Trophoblast cell (in vitro differentiated cells and primary cell): ENCODE measurements around the gene REV3L.

ENCODE experiments used
- DNase-seq, 2 donors: peaks; one replicate each; pipeline ENCODE4 v3.0.0-alpha.2; 2016
- H2AFZ ChIP-seq: 2 replicates; pipeline ENCODE4 v1.6.1; 2013; ENCODE audit warnings: low read length, moderate library complexity, mild to moderate bottlenecking; ENCODE audit not compliant: insufficient read depth, poor library complexity
- H2AK5ac ChIP-seq: 2 replicates; pipeline ENCODE4 v1.6.1; 2013; ENCODE audit warnings: mild to moderate bottlenecking, low read length
- H2BK120ac ChIP-seq: 2 replicates; pipeline ENCODE4 v1.6.1; 2013; ENCODE audit warnings: low read length, mild to moderate bottlenecking, moderate library complexity; ENCODE audit not compliant: insufficient read depth, poor library complexity
- H2BK12ac ChIP-seq: 2 replicates; pipeline ENCODE4 v1.6.1; 2013; ENCODE audit warnings: mild to moderate bottlenecking, low read length, moderate library complexity
- H2BK5ac ChIP-seq: 2 replicates; pipeline ENCODE4 v1.6.1; 2013; ENCODE audit warnings: low read length, low read depth, moderate library complexity, mild to moderate bottlenecking; ENCODE audit not compliant: poor library complexity
- H3K14ac ChIP-seq: 2 replicates; pipeline ENCODE4 v1.6.1; 2013; ENCODE audit warnings: mild to moderate bottlenecking, low read length
- H3K18ac ChIP-seq: 2 replicates; pipeline ENCODE4 v1.6.1; 2013; ENCODE audit warnings: mild to moderate bottlenecking, low read length
- H3K23ac ChIP-seq: 2 replicates; pipeline ENCODE4 v1.6.1; 2013; ENCODE audit warnings: low read length
- H3K27ac ChIP-seq: 2 replicates; pipeline ENCODE4 v1.5.1; 2013; ENCODE audit warnings: low read depth, mild to moderate bottlenecking, inconsistent platforms, low read length, moderate library complexity
- H3K27me3 ChIP-seq: 2 replicates; pipeline ENCODE4 v1.6.1; 2013; ENCODE audit warnings: inconsistent platforms, mild to moderate bottlenecking, low read length, moderate library complexity; ENCODE audit not compliant: insufficient read depth
- H3K36me3 ChIP-seq, 2 experiments: 1 replicate in 1 of 2; 2 replicates in 1 of 2; pipeline ENCODE4 v1.6.1; 2013; ENCODE audit warnings: low read length in 2 of 2, mild to moderate bottlenecking in 2 of 2, moderate library complexity in 1 of 2; ENCODE audit not compliant: insufficient read depth in 2 of 2, control insufficient read depth in 1 of 2
- H3K4ac ChIP-seq: 2 replicates; pipeline ENCODE4 v1.6.1; 2013; ENCODE audit warnings: low read depth, mild to moderate bottlenecking, low read length, moderate library complexity
- H3K4me1 ChIP-seq, 2 experiments: 1 replicate in 1 of 2; 2 replicates in 1 of 2; pipeline ENCODE4 v1.6.1; 2013; ENCODE audit warnings: low read length in 2 of 2, mild to moderate bottlenecking in 2 of 2, moderate library complexity in 1 of 2; ENCODE audit not compliant: insufficient read depth in 2 of 2, control insufficient read depth in 1 of 2
- H3K4me2 ChIP-seq: 2 replicates; pipeline ENCODE4 v1.6.1; 2013; ENCODE audit warnings: inconsistent platforms, mild to moderate bottlenecking, low read length, moderate library complexity
- H3K4me3 ChIP-seq: 2 replicates; pipeline ENCODE4 v1.5.1; 2013; ENCODE audit warnings: mild to moderate bottlenecking, low read depth, low read length, inconsistent platforms
- H3K79me1 ChIP-seq: one replicate; pipeline ENCODE4 v1.6.1; 2013; ENCODE audit warnings: low read length
- H3K79me2 ChIP-seq: 2 replicates; pipeline ENCODE4 v1.6.1; 2013; ENCODE audit warnings: low read length, mild to moderate bottlenecking; ENCODE audit not compliant: control insufficient read depth, insufficient read depth, poor library complexity
- H3K9ac ChIP-seq: 2 replicates; pipeline ENCODE4 v1.6.1; 2013; ENCODE audit warnings: mild to moderate bottlenecking, low read length
- H3K9me3 ChIP-seq: 2 replicates; pipeline ENCODE4 v1.6.1; 2013; ENCODE audit warnings: low read depth, mild to moderate bottlenecking, control low read depth, inconsistent platforms, low read length; ENCODE audit not compliant: insufficient read depth
- H4K12ac ChIP-seq: 2 replicates; pipeline ENCODE4 v1.6.1; 2013; ENCODE audit warnings: low read depth, mild to moderate bottlenecking, low read length, moderate library complexity
- H4K8ac ChIP-seq: 2 replicates; pipeline ENCODE4 v1.6.1; 2013; ENCODE audit warnings: low read depth, mild to moderate bottlenecking, low read length, moderate library complexity
- H4K91ac ChIP-seq: one replicate; pipeline ENCODE4 v1.6.1; 2013; ENCODE audit warnings: low read depth, mild to moderate bottlenecking, low read length, moderate library complexity
- WGBS: extraction: QIAGEN DNeasy Blood & Tissue Kit; methylation state at CpG from one replicate; pipeline ENCODE4 v1.1.7; 2013; ENCODE audit warnings: missing lambda C conversion rate; ENCODE audit not compliant: insufficient read length, insufficient coverage; ENCODE audit errors: extremely low coverage; 5-methylcytosine and 5-hydroxymethylcytosine counted together

REV3L gene

GRCh38 chr6:111252726-111253125, 230.3 kb downstream of the REV3L start:
- no peak overlapping the region for H3K18ac ChIP-seq
- no peak overlapping the region for H2AFZ ChIP-seq
- H3K9me3 ChIP-seq, result no peaks in the 10 kb centered on the region
- H4K12ac ChIP-seq, result no peak overlapping the region
- H4K91ac ChIP-seq, result no peak overlapping the region
- H3K79me1 ChIP-seq, result no peaks in the 10 kb centered on the region
- no peak overlapping the region for H3K4me2 ChIP-seq
- H3K27ac ChIP-seq, result no peak overlapping the region
- no peaks in the 10 kb centered on the region for H3K36me3 ChIP-seq
- no peak overlapping the region for H3K9ac ChIP-seq
- H3K4me1 ChIP-seq, result no peaks in the 10 kb centered on the region
- no peak overlapping the region for H2BK120ac ChIP-seq
- H3K27me3 ChIP-seq, result no peaks in the 10 kb centered on the region
- no peak overlapping the region for H2AK5ac ChIP-seq
- H3K4ac ChIP-seq, result no peak overlapping the region
- no CpG with 5 or more reads among the region's 3 CpGs for WGBS
- no peak for DNase-seq
- H3K79me2 ChIP-seq, result no peaks in the 10 kb centered on the region
- no peak overlapping the region for H3K23ac ChIP-seq
- H3K14ac ChIP-seq, result no peak overlapping the region
- no peak overlapping the region for H4K8ac ChIP-seq
- H2BK12ac ChIP-seq, result no peak overlapping the region
- H3K4me3 ChIP-seq, result no peak overlapping the region
- no peak overlapping the region for H2BK5ac ChIP-seq

DNA sequence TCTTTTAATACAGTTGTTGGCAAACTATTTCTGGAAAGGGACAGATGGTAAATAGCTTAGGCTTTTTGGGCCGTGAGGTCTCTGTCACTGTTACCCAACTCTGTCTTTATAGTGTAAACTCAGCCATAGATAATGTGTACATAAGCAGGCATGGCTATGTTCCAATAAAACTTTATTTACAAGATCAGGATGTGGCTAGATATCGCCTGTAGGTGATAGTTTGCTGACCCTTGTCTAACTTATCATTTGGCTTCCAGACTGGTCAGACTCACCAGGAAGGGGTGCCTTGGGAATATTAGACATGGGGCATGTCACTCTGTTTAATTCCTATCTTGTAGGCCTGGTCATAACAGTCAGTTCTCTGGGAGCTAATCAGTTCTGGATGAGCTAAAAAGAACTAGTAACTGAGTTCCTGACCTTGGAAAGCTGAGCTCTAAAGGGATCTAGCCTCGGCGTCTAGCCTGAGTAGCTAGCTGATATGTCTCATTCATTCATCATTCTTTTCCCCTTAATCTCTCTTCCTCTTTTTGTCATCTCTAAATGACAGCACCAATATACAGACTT, 232.1 kb downstream of the REV3L start:
- Histone ChIP-seq H3K4me1 (no peaks in the 10 kb centered on the region), H3K9me3 (no peaks in the 10 kb centered on the region), H3K14ac (no peak overlapping the region), H3K23ac (no peak overlapping the region), H2BK5ac (no peak overlapping the region), H3K79me1 (no peaks in the 10 kb centered on the region), H4K8ac (no peak overlapping the region), H3K9ac (no peak overlapping the region), H2BK12ac (no peak overlapping the region), H3K4me2 (no peak overlapping the region), H3K36me3 (no peaks in the 10 kb centered on the region), H3K79me2 (no peaks in the 10 kb centered on the region), H4K12ac (no peak overlapping the region), H2BK120ac (no peak overlapping the region), H2AFZ (no peak overlapping the region), H3K4ac (no peak overlapping the region), H3K4me3 (no peak overlapping the region), H2AK5ac (no peak overlapping the region), H4K91ac (no peak overlapping the region), H3K18ac (no peak overlapping the region), H3K27me3 (no peaks in the 10 kb centered on the region), H3K27ac (no peak overlapping the region)
- no peak for DNase-seq
- WGBS, result no CpG with 5 or more reads among the region's 4 CpGs
